HEK293 (cell line): ENCODE measurements around the gene CTDSP1.

Experiments
- ZNF223 ChIP-seq: fragments of 450-650 bp; formaldehyde crosslinking; IDR thresholded peaks from 2 replicates; pipeline ENCODE4 v1.5.1; 2016; ENCODE audit warnings: missing biosample characterization, missing genetic modification characterization
- ZNF660 ChIP-seq: fragments of 450-650 bp; IDR thresholded peaks from 2 replicates; pipeline ENCODE4 v1.5.1; 2018; ENCODE audit warnings: missing biosample characterization, mild to moderate bottlenecking, missing genetic modification characterization
- ZNF785 ChIP-seq: fragments of 450-650 bp; formaldehyde crosslinking; IDR thresholded peaks from 2 replicates; pipeline ENCODE4 v1.5.1; 2016; ENCODE audit warnings: missing biosample characterization, missing genetic modification characterization
- TF ChIP-seq, protein P1 (sequence below): fragments of 450-650 bp; formaldehyde crosslinking; IDR thresholded peaks from 2 replicates; pipeline ENCODE4 v1.5.1; 2016; ENCODE audit warnings: missing biosample characterization, missing genetic modification characterization
- TF ChIP-seq, protein P2 (sequence below): fragments of 450-650 bp; formaldehyde crosslinking; IDR thresholded peaks from 2 replicates; pipeline ENCODE4 v1.5.1; 2016; ENCODE audit warnings: missing biosample characterization, missing genetic modification characterization

DNA sequence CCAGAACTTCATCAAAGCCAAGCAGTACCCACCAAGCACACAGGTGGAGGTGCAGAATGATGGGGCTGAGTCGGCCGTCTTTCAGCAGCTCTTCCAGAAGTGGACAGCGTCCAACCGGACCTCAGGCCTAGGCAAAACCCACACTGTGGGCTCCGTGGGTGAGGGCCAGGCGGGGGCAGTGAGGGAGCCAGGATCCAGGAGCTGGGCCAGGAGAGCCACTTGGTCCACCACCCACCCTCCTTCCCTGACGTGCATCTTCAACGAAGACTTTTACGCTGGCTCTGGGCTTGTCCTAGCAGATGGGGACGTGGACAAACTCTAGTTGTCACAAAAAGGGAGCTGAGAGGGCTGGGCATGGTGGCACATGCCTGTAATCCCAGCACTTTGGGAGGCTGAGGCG, 31.1 kb downstream of the CTDSP1 start:
- TF ChIP-seq ZNF785 (no peak), ZNF223 (tag by site-specific recombination) (no peak), ZNF660 (no peak)
- TF ChIP-seq, protein P1, sequence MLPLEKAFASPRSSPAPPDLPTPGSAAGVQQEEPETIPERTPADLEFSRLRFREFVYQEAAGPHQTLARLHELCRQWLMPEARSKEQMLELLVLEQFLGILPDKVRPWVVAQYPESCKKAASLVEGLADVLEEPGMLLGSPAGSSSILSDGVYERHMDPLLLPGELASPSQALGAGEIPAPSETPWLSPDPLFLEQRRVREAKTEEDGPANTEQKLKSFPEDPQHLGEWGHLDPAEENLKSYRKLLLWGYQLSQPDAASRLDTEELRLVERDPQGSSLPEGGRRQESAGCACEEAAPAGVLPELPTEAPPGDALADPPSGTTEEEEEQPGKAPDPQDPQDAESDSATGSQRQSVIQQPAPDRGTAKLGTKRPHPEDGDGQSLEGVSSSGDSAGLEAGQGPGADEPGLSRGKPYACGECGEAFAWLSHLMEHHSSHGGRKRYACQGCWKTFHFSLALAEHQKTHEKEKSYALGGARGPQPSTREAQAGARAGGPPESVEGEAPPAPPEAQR (tag by site-specific recombination) = no peak
- TF ChIP-seq, protein P2, sequence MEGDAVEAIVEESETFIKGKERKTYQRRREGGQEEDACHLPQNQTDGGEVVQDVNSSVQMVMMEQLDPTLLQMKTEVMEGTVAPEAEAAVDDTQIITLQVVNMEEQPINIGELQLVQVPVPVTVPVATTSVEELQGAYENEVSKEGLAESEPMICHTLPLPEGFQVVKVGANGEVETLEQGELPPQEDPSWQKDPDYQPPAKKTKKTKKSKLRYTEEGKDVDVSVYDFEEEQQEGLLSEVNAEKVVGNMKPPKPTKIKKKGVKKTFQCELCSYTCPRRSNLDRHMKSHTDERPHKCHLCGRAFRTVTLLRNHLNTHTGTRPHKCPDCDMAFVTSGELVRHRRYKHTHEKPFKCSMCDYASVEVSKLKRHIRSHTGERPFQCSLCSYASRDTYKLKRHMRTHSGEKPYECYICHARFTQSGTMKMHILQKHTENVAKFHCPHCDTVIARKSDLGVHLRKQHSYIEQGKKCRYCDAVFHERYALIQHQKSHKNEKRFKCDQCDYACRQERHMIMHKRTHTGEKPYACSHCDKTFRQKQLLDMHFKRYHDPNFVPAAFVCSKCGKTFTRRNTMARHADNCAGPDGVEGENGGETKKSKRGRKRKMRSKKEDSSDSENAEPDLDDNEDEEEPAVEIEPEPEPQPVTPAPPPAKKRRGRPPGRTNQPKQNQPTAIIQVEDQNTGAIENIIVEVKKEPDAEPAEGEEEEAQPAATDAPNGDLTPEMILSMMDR = no peak
